ENCODE measurements around the gene TBX4.

Gene TBX4

DNA sequence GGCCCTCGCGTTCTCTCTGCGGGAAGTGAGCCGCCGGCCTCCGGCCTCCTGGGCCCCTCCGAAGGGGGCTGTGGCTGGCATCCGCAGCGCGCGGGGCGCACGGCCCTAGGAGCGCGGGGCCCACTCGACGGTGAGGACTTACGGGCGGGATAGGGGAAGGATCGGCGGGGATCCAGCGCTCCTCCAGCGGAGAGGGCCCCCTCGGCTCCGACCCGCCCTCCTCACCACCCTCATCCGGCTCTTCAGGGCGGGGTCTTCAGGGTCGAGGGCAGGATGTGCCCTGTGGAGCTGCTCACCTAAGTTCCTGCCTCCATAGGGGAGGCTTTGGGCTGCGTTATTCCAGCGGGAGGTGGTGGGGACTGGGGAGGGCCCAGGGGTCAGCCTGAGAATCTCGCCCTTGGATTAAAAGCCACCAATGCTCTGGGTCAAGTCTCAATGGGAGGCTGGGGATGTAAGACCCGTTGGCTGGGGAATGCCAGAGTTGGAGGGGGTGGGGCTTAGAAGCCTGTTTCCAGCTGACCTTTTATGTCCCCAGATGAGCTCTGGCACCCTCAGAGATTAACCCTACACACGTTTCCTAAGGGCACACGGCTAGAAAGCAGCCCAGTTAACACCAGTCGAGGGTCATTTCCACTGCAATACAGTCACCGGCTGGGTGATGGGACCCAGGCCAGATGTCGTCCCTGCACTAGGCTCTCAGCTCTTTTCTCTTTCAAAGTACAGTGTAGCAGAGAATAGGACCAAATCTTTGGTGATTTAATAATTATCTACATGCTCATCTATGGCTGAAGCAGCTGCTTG lies 39.2 kb upstream of the TBX4 start:
- no peak for DNase-seq (ENCODE audit: extremely low read depth in 1 of 2, low read depth in 1 of 2)

DNA sequence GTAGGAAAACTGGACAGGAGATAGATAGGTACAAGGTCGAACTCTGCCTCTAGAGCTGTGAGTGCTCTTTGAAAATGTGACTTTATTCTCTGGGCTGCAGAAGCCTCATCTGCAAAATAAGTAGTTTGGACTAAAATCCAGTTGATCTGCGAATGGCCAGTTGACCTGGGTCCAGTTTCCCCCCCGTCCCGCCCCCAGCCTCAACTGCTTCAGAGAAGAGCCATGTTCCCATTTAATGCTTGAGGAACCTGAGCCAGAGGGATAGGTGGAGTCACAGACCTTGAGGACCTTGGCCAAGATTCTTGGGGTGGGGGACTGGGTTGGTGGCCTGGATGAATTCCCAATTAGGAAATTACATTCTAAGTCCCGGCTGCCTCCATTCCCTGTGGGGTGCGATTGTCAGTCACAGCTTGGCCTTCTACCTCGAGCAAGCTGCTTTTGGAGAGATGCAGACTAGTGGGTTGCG lies 38.5 kb upstream of the TBX4 start:
- no peak for DNase-seq (ENCODE audit: extremely low read depth in 1 of 2, low read depth in 1 of 2)

DNA sequence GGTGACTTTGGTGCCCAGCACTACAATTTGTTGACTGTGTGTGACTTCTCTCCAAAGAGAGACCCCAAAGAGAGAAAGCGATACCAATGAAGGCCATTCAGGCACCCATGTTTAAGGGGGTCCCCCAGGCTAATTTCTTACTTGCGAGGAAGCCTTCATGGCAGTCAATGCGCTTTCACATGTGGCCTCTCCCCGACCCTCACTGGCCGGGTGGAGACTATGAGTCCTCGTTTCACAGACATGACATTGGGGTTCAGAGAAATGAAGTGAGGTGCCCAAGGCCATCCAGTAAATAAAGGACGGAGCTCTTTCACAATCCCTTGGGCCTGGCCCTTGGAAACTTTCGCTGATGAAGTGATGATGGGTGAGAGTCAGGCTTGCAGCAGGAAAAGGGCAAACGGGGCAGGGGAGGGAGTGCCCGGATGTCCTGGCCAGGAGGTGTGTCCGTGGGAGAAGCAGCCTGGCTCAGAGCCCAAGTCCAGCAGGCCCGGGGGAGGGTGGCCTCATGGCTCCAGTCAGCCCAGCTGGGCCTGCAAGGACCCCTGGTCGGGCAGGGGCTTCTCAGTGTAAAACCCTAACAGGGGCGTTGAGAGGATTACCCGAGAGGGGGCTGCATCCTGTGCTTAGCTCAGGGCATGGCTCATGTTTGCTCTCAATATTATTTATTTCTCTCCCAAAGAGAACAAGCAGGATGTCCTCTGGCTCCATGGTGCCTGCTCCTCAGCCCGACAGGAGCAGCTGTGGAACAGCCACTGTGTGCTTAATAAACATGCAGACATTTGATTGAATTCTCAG lies 37.9 kb upstream of the TBX4 start:
- no peak for DNase-seq (ENCODE audit: extremely low read depth in 1 of 2, low read depth in 1 of 2)

DNA sequence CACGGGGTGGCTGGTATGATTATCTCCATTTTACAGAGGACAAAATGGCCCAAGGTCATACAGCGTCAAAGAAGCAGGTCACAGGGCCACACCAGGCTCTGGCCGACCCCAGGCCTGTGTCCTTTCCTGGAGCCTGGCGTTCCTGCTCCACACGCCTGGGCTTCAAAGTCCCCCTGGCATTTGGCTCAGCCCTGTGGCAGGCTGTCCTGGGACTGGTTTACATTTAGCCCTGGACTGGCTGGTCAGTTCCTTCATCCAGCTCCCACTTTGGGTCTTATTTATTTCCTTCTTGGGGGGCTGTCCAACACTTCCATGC lies 37.3 kb upstream of the TBX4 start:
- DNase-seq (ENCODE audit: extremely low read depth in 1 of 2, low read depth in 1 of 2): no peak

DNA sequence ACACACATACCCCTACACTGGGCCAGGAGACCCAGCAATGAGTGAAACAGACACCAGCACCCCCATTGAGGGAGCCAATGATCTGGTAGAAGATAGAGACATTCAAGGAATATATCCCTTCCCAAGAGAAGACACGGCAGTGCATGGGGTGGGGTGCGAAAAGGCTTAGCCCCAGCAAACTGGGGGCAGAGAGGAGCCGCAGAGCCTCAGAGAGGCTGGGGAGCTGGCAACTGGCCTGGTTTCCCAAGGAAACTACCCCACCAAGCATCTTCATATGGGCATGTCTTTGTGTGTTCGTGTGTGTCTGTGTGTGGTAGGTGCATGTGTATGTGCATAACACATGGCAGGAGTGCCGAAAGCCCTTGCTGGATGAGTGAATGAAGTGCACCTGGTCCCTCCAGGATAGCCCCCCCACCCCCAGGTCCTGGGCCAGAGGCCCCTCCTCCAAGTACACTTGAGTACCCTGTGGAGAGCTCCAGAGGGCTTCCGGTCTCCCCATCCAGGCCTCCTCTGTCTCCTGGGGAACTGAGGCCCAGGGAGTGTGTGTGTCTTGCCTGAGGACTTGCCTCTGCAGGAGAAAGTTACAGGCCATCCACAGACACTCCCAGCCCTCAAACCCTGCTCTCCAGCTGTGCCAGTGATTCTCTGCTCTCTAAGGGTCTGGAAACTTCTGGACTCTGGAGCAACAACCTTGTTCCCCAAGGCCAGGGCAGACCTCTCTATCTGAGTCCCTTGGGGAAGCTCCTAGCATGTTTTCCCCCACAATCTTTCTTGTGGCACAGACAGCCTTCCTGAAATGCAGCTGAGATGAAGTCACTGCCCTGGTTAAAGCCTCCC lies 36.6 kb upstream of the TBX4 start:
- DNase-seq (ENCODE audit: extremely low read depth in 1 of 2, low read depth in 1 of 2): no peak

DNA sequence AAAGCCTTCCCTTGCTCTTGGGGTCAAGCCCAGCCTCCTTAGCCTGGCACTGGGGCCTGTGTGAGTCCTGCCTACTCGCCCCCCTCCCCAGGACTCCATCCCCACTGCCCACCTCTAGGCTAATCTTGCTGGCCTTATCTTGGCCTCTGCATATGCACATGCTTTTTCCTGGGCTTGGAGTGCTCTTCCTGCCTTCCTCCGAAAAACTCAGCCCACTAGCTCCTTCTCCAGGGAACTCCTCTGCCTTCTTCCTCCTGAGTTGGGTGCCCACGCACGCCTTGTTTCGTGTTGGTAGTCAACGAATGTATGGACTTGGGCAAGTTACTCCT lies 36.0 kb upstream of the TBX4 start:
- no peak for DNase-seq (ENCODE audit: extremely low read depth in 1 of 2, low read depth in 1 of 2)

DNA sequence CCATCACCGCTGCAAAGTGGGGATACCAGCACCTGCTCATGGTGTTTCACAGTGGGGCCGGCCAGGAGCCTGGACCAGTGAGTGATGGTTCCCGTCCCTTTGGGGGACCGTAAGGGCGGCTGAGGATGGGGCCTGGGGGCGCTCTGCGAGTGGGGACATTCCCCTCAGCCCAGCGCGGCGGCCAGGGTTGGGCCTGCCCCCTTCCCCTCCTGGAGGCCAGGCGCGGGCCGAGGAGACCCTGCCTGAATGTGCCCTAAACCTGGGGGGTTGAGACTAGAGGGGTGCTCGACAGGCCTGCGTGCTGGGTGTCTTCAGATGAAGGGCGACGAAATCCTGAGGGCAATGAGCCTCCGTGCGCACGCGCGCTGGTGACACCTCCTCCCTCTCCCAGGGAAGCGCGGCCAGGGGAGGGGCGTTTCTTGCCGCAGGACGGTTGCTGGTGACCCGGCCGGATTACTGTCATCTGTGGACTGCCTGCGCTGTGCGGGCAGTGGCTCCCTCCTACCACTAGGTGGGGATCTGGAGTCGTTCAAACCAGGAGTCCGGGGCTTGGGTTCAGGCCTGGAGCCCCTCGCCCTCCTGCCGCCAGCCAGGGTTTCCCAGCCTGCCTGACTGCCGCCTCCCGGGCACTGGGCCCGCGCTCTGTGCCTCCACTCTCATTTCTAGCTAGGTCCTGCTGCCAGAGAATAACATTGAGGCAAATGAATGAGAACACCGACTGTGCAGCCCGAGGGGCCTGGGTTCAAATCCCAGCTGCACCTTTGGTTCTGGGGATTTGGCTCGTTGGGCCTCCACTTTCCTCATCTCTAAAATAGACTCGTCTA lies 35.5 kb upstream of the TBX4 start:
- DNase-seq (ENCODE audit: extremely low read depth in 1 of 2, low read depth in 1 of 2): peak in 1 of 2 donors; percentile 41

DNA sequence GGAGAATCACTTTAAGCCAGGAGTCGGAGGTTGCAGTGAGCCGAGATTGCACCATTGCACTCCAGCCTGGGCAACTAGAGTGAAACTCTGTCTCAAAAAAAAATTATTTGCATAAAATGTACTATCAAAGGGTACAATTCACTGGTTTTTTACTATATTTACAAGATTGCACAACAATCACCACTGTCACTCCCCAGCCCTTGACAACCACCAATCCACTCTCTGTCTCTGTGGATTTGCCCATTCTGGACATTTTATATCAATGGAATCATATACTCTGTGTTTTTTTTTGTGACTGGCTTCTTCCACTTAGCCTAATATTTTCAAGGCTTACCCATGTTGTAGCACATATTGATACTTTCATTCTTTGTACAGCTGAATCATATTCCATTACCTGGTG lies 33.8 kb upstream of the TBX4 start:
- no peak for DNase-seq (ENCODE audit: extremely low read depth in 1 of 2, low read depth in 1 of 2)

DNA sequence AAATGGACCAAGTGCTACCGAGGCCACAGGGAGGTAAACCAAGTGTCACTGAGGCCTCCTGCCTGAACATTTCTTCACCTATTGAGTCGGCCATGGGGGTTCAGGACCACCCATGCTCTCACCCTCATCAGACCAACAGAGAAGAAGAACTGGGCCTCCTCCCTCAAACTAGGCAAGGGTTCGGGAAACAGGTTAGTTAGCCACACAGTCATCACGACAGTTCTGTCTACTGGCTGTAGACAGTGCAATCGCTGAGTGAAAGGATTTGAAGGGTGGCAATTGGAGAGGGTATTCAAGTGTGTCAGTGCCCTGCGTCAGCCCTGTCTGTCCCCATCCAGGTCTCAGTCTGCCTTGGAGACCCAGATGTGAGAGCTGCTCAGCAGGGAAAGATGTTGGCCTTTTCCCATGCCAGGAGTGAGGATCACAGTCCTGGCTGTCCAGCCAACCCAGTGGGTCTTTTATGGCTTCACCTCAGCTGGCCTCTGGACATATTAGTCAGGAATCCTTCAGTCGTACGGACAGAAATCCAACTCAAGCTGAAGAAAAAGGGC lies 32.7 kb upstream of the TBX4 start:
- no peak for DNase-seq (ENCODE audit: extremely low read depth in 1 of 2, low read depth in 1 of 2)

DNA sequence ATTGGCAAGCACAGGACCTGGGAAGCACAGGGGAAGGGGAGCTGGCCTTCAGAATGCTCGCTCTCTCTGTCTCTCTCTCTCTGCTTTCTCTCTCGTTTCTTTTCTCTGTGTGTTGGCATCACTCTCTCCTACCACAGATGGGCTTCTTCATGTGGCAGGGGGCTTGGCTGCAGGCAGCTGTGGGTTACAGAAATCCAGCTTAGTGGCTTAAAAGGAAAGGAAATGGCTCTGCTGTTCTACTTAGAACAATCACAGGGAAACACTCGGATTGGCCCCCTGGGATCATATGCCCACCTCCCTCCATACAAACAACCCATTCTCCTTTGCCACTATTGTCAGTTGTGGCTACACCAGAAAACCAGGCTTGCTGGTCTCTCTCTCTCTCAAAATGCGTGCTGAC lies 32.2 kb upstream of the TBX4 start:
- DNase-seq (ENCODE audit: extremely low read depth in 1 of 2, low read depth in 1 of 2): no peak

DNA sequence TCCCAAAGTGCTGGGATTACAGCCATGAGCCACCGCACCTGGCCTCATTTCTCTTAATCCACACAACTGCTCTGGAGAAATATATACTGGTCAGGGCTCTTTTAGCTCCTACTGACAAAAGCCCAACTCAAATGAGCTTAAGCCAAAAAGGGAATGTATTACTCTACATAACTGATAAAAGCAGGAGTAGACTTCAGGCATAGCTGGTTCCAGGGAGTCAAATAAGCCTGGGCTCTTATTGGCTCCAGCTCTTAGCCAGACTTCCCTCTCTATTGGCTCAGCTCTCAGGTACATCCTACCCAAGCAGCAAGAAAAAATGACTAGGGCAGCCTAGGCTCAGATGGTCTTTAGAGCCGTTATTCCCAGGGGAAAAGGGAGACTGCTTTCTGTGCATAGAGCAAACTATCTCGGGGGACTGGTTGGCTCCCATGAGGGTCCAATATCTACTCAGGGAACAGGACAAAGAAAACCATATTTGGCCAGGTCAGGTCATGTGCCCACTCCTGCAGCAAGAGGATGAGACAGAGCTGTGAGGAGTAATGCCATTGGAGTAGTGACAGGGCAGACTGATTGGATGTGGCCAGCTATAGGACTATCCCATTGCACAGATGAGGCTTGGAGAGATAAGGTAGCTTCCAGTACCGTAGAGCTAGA lies 31.4 kb upstream of the TBX4 start:
- no peak for DNase-seq (ENCODE audit: extremely low read depth in 1 of 2, low read depth in 1 of 2)

DNA sequence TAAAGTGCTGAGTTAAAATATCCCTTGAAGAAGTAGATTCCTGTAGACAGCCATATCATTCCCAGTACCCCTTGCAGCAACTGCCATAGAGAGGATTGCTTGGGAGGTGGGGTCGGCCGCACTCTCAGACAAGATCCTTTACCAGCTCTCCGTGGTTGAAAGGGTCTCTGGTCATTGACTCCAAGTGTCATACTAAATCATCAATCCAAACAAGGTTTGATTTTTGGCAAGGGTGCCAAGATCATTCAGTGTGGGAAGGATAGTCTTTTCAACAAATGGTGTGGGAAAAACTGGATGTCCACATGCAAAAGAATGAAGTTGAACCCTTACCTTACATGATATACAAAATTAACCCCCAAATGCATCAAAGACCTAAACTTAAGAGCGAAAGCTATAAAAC lies 30.8 kb upstream of the TBX4 start:
- no peak for DNase-seq (ENCODE audit: extremely low read depth in 1 of 2, low read depth in 1 of 2)

DNA sequence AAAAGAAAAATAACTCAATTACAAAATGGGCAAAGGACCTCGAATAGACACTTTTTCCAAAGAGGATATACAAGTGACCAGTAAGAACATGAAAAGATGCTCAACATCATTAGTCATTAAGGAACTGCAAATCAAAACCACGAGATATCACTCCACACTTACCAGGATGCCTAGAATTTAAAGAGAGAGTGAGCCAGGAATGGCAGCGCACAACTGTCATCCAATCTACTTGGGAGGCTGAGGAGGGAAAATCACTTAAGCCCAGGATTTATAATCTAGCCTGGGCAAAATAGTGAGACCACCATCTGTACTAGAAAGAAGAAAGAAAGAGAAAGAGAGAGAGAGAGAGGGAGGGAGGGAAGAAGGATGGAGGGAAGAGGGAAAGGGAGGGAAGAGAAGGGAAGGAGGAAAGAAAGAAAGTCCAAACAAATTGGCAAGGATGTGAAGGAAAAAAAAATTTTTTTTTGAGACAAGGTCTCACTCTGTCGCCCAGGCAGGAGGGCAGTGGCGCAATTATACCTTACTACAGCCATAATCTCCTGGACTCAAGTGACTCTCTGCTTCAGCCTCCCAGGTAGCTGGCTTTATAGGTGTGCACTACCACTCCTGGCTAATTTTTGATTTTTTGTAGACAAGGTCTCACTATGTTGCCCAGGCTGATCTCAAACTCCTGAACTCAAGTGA lies 30.0 kb upstream of the TBX4 start:
- no peak for DNase-seq (ENCODE audit: extremely low read depth in 1 of 2, low read depth in 1 of 2)

DNA sequence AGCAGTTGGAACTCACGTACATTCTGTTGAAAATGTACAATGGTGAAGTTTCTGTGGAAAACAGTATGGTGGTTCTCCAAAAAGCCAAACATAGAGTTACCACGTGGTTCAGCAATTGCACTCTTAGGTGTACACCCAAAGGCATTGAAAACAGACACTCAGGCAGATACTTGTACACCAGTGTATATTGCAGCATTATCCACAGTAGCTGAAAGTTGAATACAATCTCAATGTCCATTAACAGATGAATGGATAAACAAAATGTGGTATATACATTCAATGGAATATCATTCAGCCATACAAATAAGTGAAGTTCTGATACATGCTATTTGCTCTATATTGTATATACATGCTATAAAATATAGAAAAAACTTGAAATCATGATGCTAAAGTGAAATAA lies 29.4 kb upstream of the TBX4 start:
- DNase-seq (ENCODE audit: extremely low read depth in 1 of 2, low read depth in 1 of 2): no peak

DNA sequence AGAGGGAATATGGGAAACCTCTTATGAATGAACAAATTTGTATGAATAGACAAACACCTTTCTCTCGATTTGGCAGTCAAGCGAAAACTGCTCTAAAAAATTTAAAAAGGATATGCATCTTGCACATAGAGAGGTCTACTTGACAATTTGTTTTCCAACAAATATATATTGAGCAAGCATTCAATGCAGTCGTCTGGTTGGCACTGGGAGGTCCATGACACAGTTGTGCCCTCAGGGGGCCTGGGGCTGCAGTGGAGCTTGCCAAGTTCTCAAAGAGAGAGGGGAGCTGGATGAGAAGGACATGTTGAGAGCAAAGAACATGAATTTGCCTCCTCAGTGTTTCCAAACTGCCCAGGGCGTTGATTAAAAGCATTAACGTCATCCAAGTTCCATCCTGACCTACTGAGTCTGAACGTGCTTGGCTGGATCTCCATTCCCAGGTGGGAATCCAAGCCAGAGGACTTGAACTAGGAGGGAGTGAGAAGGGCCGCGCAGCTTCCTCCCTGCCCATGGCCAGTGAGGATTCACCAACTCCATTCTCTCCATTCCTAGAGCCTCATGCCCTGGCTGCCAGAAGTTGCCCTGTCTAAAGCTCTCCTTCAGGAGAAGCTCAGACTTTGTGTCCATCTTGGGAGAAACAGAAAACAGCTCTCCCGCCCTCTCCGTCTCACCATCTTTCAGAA lies 28.1 kb upstream of the TBX4 start:
- DNase-seq (ENCODE audit: extremely low read depth in 1 of 2, low read depth in 1 of 2): no peak

DNA sequence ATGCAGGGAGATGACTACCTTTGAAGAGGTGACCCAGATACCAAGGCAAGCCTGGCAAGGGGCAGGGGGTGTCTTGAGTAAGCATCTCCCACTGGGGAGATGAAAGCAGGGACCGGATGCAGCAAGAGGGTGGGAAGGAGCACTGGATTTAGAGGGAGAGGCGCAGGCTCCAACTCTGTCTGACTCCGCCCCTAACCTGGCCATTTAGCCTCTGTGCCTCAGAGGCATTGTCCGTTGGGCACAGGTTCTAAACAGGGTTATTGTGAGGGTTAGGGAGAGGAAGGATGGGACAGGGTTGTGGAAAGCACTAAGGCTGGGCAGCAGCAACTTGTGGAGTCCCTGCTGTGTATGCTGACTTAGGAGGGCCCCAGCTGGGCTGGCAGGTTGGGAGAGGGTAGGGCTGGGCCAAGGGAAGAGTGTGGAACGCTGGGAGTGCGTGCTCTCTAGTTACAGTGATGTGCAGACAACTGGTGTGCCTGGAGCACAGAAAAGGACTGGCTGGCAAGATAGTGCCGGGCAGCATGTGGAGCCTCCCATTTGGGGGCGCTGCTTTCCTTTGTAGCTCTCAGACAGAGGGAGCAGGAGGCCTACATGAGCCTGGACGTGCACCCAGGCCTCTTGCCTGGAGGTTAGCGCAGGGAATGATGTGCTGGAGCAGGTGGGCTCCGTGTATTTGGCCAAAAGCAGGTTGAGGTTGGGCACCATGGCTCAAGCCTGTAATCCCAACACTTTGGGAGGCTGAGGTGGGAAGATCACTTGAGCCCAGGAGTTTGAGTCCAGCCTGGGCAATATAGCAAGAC lies 26.3 kb upstream of the TBX4 start:
- DNase-seq (ENCODE audit: extremely low read depth in 1 of 2, low read depth in 1 of 2): no peak

DNA sequence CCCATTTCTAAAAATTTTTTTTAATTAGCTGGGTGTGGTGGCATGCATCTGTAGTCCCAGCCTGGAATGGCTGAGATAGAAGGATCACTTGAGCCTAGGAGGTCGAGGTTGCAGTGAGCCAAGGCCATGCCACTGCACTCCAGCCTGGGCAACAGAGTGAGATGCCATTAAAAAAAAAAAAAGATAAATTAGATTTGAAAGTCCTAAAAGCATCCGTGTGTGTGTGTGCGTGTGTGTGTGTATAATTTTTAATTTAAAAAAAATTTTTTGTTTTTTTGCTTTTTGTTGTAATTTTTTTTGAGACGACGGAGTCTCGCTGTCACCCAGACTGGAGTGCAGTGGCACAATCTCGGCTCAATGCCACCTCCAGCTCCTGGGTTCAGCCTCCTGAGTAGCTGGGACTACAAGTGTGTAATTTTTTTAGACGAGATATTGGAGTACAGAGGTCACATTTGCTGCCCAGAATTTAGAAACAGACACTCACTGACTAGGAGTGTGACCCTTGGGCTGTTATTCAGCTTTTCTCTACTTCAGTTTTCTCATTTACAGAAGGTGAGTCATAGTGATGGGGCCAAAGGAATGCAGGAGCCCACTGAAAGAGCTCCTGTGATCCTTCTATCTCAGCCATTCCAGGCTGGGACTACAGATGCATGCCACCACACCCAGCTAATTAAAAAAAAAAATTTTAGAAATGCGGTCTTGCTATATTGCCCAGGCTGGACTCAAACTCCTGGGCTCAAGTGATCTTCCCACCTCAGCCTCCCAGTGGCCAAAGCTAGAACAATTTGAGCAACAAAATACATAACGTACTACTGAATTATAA lies 25.5 kb upstream of the TBX4 start:
- DNase-seq (ENCODE audit: extremely low read depth in 1 of 2, low read depth in 1 of 2): no peak

All from activated CD8-positive, alpha-beta memory T cell treated with anti-CD3 and anti-CD28 coated beads for 1 hour (primary cell).